Measurements from ENCODE around the gene KRTAP10-12.

The KRTAP10-12 gene

GRCh38 chr21:44730028-44730395 is 33.0 kb downstream of the KRTAP10-12 start:
- DNase-seq (ENCODE audit: low read depth): no peak
- TF ChIP-seq CTCF (IDR thresholded peaks at IDR 0.05; ENCODE audit: insufficient read depth, low read depth, low read length, missing control alignments): no peak
- H3K4me3 ChIP-seq (ENCODE audit: low read depth, low read length): no peak overlapping the region

GRCh38 chr21:44730951-44731579 is 34.1 kb downstream of the KRTAP10-12 start:
- no peak for DNase-seq (ENCODE audit: low read depth)
- no peak overlapping the region for H3K4me3 ChIP-seq (ENCODE audit: low read depth, low read length)
- no peak for TF ChIP-seq CTCF (IDR thresholded peaks at IDR 0.05; ENCODE audit: insufficient read depth, low read depth, low read length, missing control alignments)

- DNase-seq (ENCODE audit: low read depth): no peak
- no peak overlapping the region for H3K4me3 ChIP-seq (ENCODE audit: low read depth, low read length)
- no peak for TF ChIP-seq CTCF (IDR thresholded peaks at IDR 0.05; ENCODE audit: insufficient read depth, low read depth, low read length, missing control alignments)
Observed at GRCh38 chr21:44732263-44732662, 35.3 kb downstream of the KRTAP10-12 start.

GRCh38 chr21:44732956-44733355 is 36.0 kb downstream of the KRTAP10-12 start:
- no peak for TF ChIP-seq CTCF (IDR thresholded peaks at IDR 0.05; ENCODE audit: insufficient read depth, low read depth, low read length, missing control alignments)
- no peak overlapping the region for H3K4me3 ChIP-seq (ENCODE audit: low read depth, low read length)
- DNase-seq (ENCODE audit: low read depth): no peak

GRCh38 chr21:44734026-44734745 is 37.2 kb downstream of the KRTAP10-12 start:
- DNase-seq (ENCODE audit: low read depth): no peak
- no peak for TF ChIP-seq CTCF (IDR thresholded peaks at IDR 0.05; ENCODE audit: insufficient read depth, low read depth, low read length, missing control alignments)
- H3K4me3 ChIP-seq (ENCODE audit: low read depth, low read length): no peak overlapping the region

GRCh38 chr21:44734841-44735240 is 37.9 kb downstream of the KRTAP10-12 start:
- no peak overlapping the region for H3K4me3 ChIP-seq (ENCODE audit: low read depth, low read length)
- TF ChIP-seq CTCF (IDR thresholded peaks at IDR 0.05; ENCODE audit: insufficient read depth, low read depth, low read length, missing control alignments): no peak
- DNase-seq (ENCODE audit: low read depth): no peak

Data from GM12865 (cell line).